Chondrocyte (in vitro differentiated cells): ENCODE measurements around the gene PPIH. TPM values are rescaled to one million over a fixed set of nuclear protein-coding genes. Genes with fewer than 3 reads are reported as not detected.
"Not testable (repeated sequence)": the region's sequence is repeated elsewhere in the genome, so short reads cannot be mapped to it uniquely, and the experiment has no call there.

Source experiments
- DNase-seq: peaks from one replicate; pipeline ENCODE4 v3.0.0; 2021; ENCODE audit warnings: mixed read lengths, low spot score
- H3K27ac Mint-ChIP-seq: one replicate; pipeline ENCODE4 v1.8.0; 2021; ENCODE audit warnings: mild to moderate bottlenecking, moderate library complexity, mixed read lengths; ENCODE audit not compliant: unreplicated experiment
- H3K27me3 Mint-ChIP-seq: 2 replicates; pipeline ENCODE4 v1.8.0; 2021; ENCODE audit warnings: low read depth, mixed read lengths
- H3K36me3 Mint-ChIP-seq: 2 replicates; pipeline ENCODE4 v1.8.0; 2021; ENCODE audit warnings: low read depth, mixed read lengths
- H3K4me1 Mint-ChIP-seq: 2 replicates; pipeline ENCODE4 v1.8.0; 2021; ENCODE audit warnings: low read depth, mild to moderate bottlenecking, mixed read lengths
- H3K4me3 Mint-ChIP-seq: one replicate; pipeline ENCODE4 v1.8.0; 2021; ENCODE audit warnings: mild to moderate bottlenecking, moderate library complexity, mixed read lengths; ENCODE audit not compliant: unreplicated experiment
- H3K9me3 Mint-ChIP-seq: 2 replicates; pipeline ENCODE4 v1.8.0; 2021; ENCODE audit warnings: low read depth, mixed read lengths
- CTCF ChIP-seq: fragments of 200-600 bp; sonication (generic); IDR thresholded peaks from 2 replicates; pipeline ENCODE4 v1.5.0; 2021; ENCODE audit warnings: antibody characterized with exemption, mild to moderate bottlenecking, moderate library complexity
- total RNA-seq: library from RNA; stranded (reverse); gene quantifications from 3 replicates; pipeline ENCODE4 v1.2.1, GENCODE V29; 2021

Gene PPIH
- total RNA-seq, 1 donor from 2014 or later, result 24.3 TPM

GRCh38 chr1:42703888-42704464 lies 45.8 kb downstream of the PPIH start:
- H3K4me3 Mint-ChIP-seq, result no peak overlapping the region
- no peak overlapping the region for H3K27ac Mint-ChIP-seq
- peaks cover 57% of the 10 kb centered on the region for H3K36me3 Mint-ChIP-seq
- no peaks in the 10 kb centered on the region for H3K9me3 Mint-ChIP-seq
- no peaks in the 10 kb centered on the region for H3K4me1 Mint-ChIP-seq
- no peak for TF ChIP-seq CTCF
- DNase-seq, result no peak
- no peaks in the 10 kb centered on the region for H3K27me3 Mint-ChIP-seq

- H3K4me3 Mint-ChIP-seq, DNase-seq, H3K27me3 Mint-ChIP-seq, H3K4me1 Mint-ChIP-seq, H3K27ac Mint-ChIP-seq: not testable (repeated sequence)
- Mint-ChIP-seq H3K9me3 (peaks cover 14% of the 10 kb centered on the region), H3K36me3 (peaks cover 50% of the 10 kb centered on the region)
Measured at GRCh38 chr1:42712808-42713207, 54.6 kb downstream of the PPIH start.

GRCh38 chr1:42713293-42713692 lies 55.1 kb downstream of the PPIH start:
- Mint-ChIP-seq H3K4me1 (no peaks in the 10 kb centered on the region), H3K36me3 (peaks cover 45% of the 10 kb centered on the region), H3K4me3 (no peak overlapping the region), H3K27me3 (no peaks in the 10 kb centered on the region), H3K9me3 (peaks cover 14% of the 10 kb centered on the region), H3K27ac (no peak overlapping the region)
- no peak for DNase-seq
- TF ChIP-seq CTCF, result no peak

GRCh38 chr1:42714441-42714840 lies 56.2 kb downstream of the PPIH start:
- not testable (repeated sequence) for H3K27me3 Mint-ChIP-seq, H3K4me3 Mint-ChIP-seq, H3K27ac Mint-ChIP-seq, DNase-seq, H3K4me1 Mint-ChIP-seq
- Mint-ChIP-seq H3K36me3 (peaks cover 42% of the 10 kb centered on the region), H3K9me3 (peaks cover 14% of the 10 kb centered on the region)

- Mint-ChIP-seq H3K27me3 (no peaks in the 10 kb centered on the region), H3K4me3 (no peak overlapping the region), H3K36me3 (peaks cover 12% of the 10 kb centered on the region), H3K9me3 (peaks cover 3% of the 10 kb centered on the region), H3K4me1 (peaks cover 3% of the 10 kb centered on the region), H3K27ac (no peak overlapping the region)
- no peak for DNase-seq
- no peak for TF ChIP-seq CTCF
Measured at GRCh38 chr1:42720868-42721267, 62.6 kb downstream of the PPIH start.

- Mint-ChIP-seq H3K9me3 (peaks cover 3% of the 10 kb centered on the region), H3K4me3 (no peak overlapping the region), H3K27ac (no peak overlapping the region), H3K36me3 (peaks cover 8% of the 10 kb centered on the region), H3K4me1 (peaks cover 3% of the 10 kb centered on the region), H3K27me3 (no peaks in the 10 kb centered on the region)
- TF ChIP-seq CTCF, result no peak
- DNase-seq, result no peak
Measured at GRCh38 chr1:42721926-42722325, 63.7 kb downstream of the PPIH start.

- H3K27me3 Mint-ChIP-seq, H3K4me1 Mint-ChIP-seq, H3K4me3 Mint-ChIP-seq, DNase-seq, H3K9me3 Mint-ChIP-seq, H3K27ac Mint-ChIP-seq, H3K36me3 Mint-ChIP-seq: not testable (repeated sequence)
Measured at GRCh38 chr1:42722403-42722802, 64.2 kb downstream of the PPIH start.
